PC-3 (cell line): ENCODE results near the gene CLTCL1. TPM values are rescaled to one million over a fixed set of nuclear protein-coding genes. Genes with fewer than 3 reads are reported as not detected.

Source experiments
- ATAC-seq: fragments of 200-7000 bp; cut with Tn5 transposase; 2 replicates; pipeline ENCODE4 v1.9.1; 2020; ENCODE audit warnings: mild to moderate bottlenecking, moderate library complexity
- BruUV-seq: library from RNA; stranded (reverse); fragments of 400-500 nt; replicated peaks from 2 replicates; lab custom pipeline; 2021; lab: Mats Ljungman, UMichigan
- CTCF ChIA-PET: fragments of 300-600 bp; sonication (Branson Sonifier 250); formaldehyde crosslinking; loops from one replicate; lab custom pipeline; 2022; ENCODE audit warnings: antibody characterized with exemption; lab: Charles Lee
- POLR2A ChIA-PET: fragments of 300-600 bp; sonication (Branson Sonifier 250); formaldehyde crosslinking; loops from one replicate; lab custom pipeline; 2022; ENCODE audit warnings: antibody characterized with exemption; ENCODE audit not compliant: unreplicated experiment; lab: Charles Lee
- DNase-seq: peaks from one replicate; pipeline ENCODE4 v3.0.0-alpha.2; 2015
- H2AFZ ChIP-seq: fragments of 300-600 bp; sonication (generic); 2 replicates; pipeline ENCODE4 v1.6.0; 2016; ENCODE audit warnings: antibody characterized with exemption, low read length
- H3F3A ChIP-seq: fragments of 300-600 bp; sonication (generic); one replicate; pipeline ENCODE4 v1.6.0; 2017; ENCODE audit warnings: antibody characterized with exemption, low read length, control low read depth, mild to moderate bottlenecking; ENCODE audit not compliant: unreplicated experiment
- H3K27ac ChIP-seq: fragments of 300-600 bp; sonication (generic); 2 replicates; pipeline ENCODE4 v1.5.1; 2016; ENCODE audit warnings: mild to moderate bottlenecking, low read length
- H3K27me3 ChIP-seq: fragments of 300-600 bp; sonication (generic); 2 replicates; pipeline ENCODE4 v1.6.1; 2016; ENCODE audit warnings: low read length, mixed read lengths
- H3K36me3 ChIP-seq: fragments of 300-600 bp; sonication (generic); 2 replicates; pipeline ENCODE4 v1.6.1; 2016; ENCODE audit warnings: low read depth, mixed run types, low read length, mixed read lengths
- H3K4me1 ChIP-seq: fragments of 300-600 bp; sonication (generic); 2 replicates; pipeline ENCODE4 v1.5.1; 2016; ENCODE audit warnings: low read length; ENCODE audit not compliant: insufficient read depth
- H3K4me2 ChIP-seq: fragments of 300-600 bp; sonication (generic); 2 replicates; pipeline ENCODE4 v1.6.0; 2016; ENCODE audit warnings: low read length
- H3K4me3 ChIP-seq: fragments of 300-600 bp; sonication (generic); 2 replicates; pipeline ENCODE4 v1.5.1; 2016; ENCODE audit warnings: mild to moderate bottlenecking, low read length, mixed read lengths
- H3K79me2 ChIP-seq: fragments of 300-600 bp; sonication (generic); 2 replicates; pipeline ENCODE4 v1.6.1; 2017; ENCODE audit warnings: low read length, mixed read lengths
- H3K9ac ChIP-seq: fragments of 300-600 bp; sonication (generic); 2 replicates; pipeline ENCODE4 v1.6.0; 2016; ENCODE audit warnings: mild to moderate bottlenecking, low read length
- H3K9me2 ChIP-seq: fragments of 300-600 bp; sonication (generic); replicated peaks from 2 replicates; pipeline ENCODE4 v1.6.1; 2016; ENCODE audit warnings: mixed run types, low read length, mixed read lengths
- H3K9me3 ChIP-seq: fragments of 300-600 bp; sonication (generic); 2 replicates; pipeline ENCODE4 v1.6.1; 2016; ENCODE audit warnings: low read length, mixed read lengths
- H4K20me1 ChIP-seq: fragments of 300-600 bp; sonication (generic); 2 replicates; pipeline ENCODE4 v1.6.1; 2016; ENCODE audit warnings: low read length, mixed read lengths
- CTCF ChIP-seq: fragments of 300-600 bp; sonication (generic); conservative IDR thresholded peaks from 2 replicates; pipeline ENCODE4 v1.5.1; 2017; ENCODE audit warnings: antibody characterized with exemption, low read depth, mild to moderate bottlenecking, low read length
- EZH2 ChIP-seq: fragments of 300-600 bp; sonication (generic); IDR thresholded peaks from one replicate; pipeline ENCODE4 v1.6.1; 2017; ENCODE audit warnings: antibody characterized with exemption, mild to moderate bottlenecking, low read length; ENCODE audit not compliant: unreplicated experiment
- EZH2phosphoT487 ChIP-seq: fragments of 300-600 bp; sonication (generic); IDR thresholded peaks from 2 replicates; pipeline ENCODE4 v1.6.1; 2018; ENCODE audit warnings: mild to moderate bottlenecking, antibody characterized with exemption, low read length, borderline replicate concordance
- intact Hi-C: fragments of 100-400 bp; cut with micrococcal nuclease; formaldehyde crosslinking; loops from 2 replicates; pipeline ENCODE4 v1.9.0; 2023
- total RNA-seq: library from RNA; depleted of rRNA; stranded (reverse); fragments of >200 nt; gene quantifications from 2 replicates; pipeline ENCODE4 v1.2.3, GENCODE V29; 2014

Gene CLTCL1
- total RNA-seq, 1 experiment from 2014 or later, result 5.5 TPM

- Histone ChIP-seq H3K79me2 (no peaks in the 10 kb centered on the region), H3K27me3 (no peaks in the 10 kb centered on the region), H3F3A (no peaks in the 10 kb centered on the region), H3K27ac (no peak overlapping the region), H4K20me1 (no peaks in the 10 kb centered on the region), H3K9me3 (no peaks in the 10 kb centered on the region), H3K4me1 (no peaks in the 10 kb centered on the region), H3K9ac (no peak overlapping the region), H3K4me3 (no peak overlapping the region), H3K36me3 (no peaks in the 10 kb centered on the region; the same call in 1 of the 2 replicates), H3K4me2 (no peak overlapping the region), H3K9me2 (no peaks in the 10 kb centered on the region), H2AFZ (no peak overlapping the region)
- ChIA-PET POLR2A (no interaction called here), CTCF (no interaction called here)
- TF ChIP-seq CTCF (no peak), EZH2phosphoT487 (no peak), EZH2 (no peak)
- intact Hi-C loops, result no loop called here
- no peak for ATAC-seq
- no TSS peak for BruUV-seq
- no peak for DNase-seq
These were observed 58.9 kb downstream of the CLTCL1 start for GRCh38 chr22:19232623-19233022.

- Histone ChIP-seq H3K27ac (no peak overlapping the region), H3K27me3 (no peaks in the 10 kb centered on the region), H3K79me2 (no peaks in the 10 kb centered on the region), H3K9me3 (no peaks in the 10 kb centered on the region), H3K4me3 (no peak overlapping the region), H3F3A (no peaks in the 10 kb centered on the region), H4K20me1 (no peaks in the 10 kb centered on the region), H3K9ac (no peak overlapping the region), H3K4me2 (no peak overlapping the region), H3K36me3 (no peaks in the 10 kb centered on the region; the same call in 1 of the 2 replicates), H2AFZ (no peak overlapping the region), H3K9me2 (no peaks in the 10 kb centered on the region), H3K4me1 (no peaks in the 10 kb centered on the region)
- ChIA-PET CTCF (no interaction called here), POLR2A (no interaction called here)
- no peak for TF ChIP-seq CTCF
- no peak for TF ChIP-seq EZH2
- no peak for TF ChIP-seq EZH2phosphoT487
- ATAC-seq, result no peak
- no peak for DNase-seq
- BruUV-seq, result no TSS peak
- intact Hi-C loops, result no loop called here
These were observed 59.5 kb downstream of the CLTCL1 start for GRCh38 chr22:19231986-19232385.

- ATAC-seq (no peak), DNase-seq (no peak)
- Histone ChIP-seq H3K9me2 (no peaks in the 10 kb centered on the region), H3K79me2 (no peaks in the 10 kb centered on the region), H3F3A (no peaks in the 10 kb centered on the region), H3K4me2 (no peak overlapping the region), H3K9me3 (no peaks in the 10 kb centered on the region), H3K27me3 (no peaks in the 10 kb centered on the region), H3K4me1 (no peaks in the 10 kb centered on the region), H3K9ac (no peak overlapping the region), H3K4me3 (no peak overlapping the region), H3K27ac (no peak overlapping the region), H3K36me3 (no peaks in the 10 kb centered on the region; the same call in 1 of the 2 replicates), H2AFZ (no peak overlapping the region), H4K20me1 (no peaks in the 10 kb centered on the region)
- POLR2A ChIA-PET, result no interaction called here
- BruUV-seq, result no TSS peak
- no peak for TF ChIP-seq EZH2phosphoT487
- TF ChIP-seq CTCF, result no peak
- no peak for TF ChIP-seq EZH2
- intact Hi-C loops, result no loop called here
- CTCF ChIA-PET, result no interaction called here
These were observed 61.9 kb downstream of the CLTCL1 start for GRCh38 chr22:19229600-19229999.
